ENCODE results near the gene ZNF649.

Gene ZNF649

GRCh38 chr19:51884713-51885112, 20.1 kb downstream of the ZNF649 start:
- no peak overlapping the region for H3K4me3 ChIP-seq (ENCODE audit: low read length)
- DNase-seq (ENCODE audit: low read depth): no peak
- TF ChIP-seq, protein P1, sequence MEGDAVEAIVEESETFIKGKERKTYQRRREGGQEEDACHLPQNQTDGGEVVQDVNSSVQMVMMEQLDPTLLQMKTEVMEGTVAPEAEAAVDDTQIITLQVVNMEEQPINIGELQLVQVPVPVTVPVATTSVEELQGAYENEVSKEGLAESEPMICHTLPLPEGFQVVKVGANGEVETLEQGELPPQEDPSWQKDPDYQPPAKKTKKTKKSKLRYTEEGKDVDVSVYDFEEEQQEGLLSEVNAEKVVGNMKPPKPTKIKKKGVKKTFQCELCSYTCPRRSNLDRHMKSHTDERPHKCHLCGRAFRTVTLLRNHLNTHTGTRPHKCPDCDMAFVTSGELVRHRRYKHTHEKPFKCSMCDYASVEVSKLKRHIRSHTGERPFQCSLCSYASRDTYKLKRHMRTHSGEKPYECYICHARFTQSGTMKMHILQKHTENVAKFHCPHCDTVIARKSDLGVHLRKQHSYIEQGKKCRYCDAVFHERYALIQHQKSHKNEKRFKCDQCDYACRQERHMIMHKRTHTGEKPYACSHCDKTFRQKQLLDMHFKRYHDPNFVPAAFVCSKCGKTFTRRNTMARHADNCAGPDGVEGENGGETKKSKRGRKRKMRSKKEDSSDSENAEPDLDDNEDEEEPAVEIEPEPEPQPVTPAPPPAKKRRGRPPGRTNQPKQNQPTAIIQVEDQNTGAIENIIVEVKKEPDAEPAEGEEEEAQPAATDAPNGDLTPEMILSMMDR (conservative IDR thresholded peaks at IDR 0.05; ENCODE audit: low read depth, low read length): no peak

DNA sequence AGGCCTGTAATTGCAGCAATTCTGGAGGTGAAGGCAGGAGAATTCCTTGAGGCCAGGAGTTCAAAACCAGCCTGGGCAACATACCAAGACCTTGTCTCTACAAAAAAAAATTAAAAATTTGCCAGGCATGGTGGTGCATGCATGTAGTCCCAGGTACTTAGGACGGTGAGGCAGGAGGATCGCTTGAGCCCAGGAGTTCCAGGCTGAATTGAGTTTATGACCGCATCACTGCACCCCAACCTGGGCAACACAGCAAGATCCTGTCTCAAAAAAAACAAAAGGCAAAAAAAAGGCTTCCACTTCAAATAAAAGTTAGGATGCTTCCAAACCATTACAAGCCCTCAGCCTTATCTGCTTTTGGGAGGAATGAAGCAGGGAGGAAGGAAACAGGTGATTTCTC, 22.3 kb downstream of the ZNF649 start:
- DNase-seq (ENCODE audit: low read depth): no peak
- TF ChIP-seq, protein P1 (conservative IDR thresholded peaks at IDR 0.05; ENCODE audit: low read depth, low read length): no peak
- no peak overlapping the region for H3K4me3 ChIP-seq (ENCODE audit: low read length)

GRCh38 chr19:51873097-51873496, 31.7 kb downstream of the ZNF649 start:
- TF ChIP-seq, protein P1 (conservative IDR thresholded peaks at IDR 0.05; ENCODE audit: low read depth, low read length): no peak
- DNase-seq (ENCODE audit: low read depth): no peak
- H3K4me3 ChIP-seq (ENCODE audit: low read length): no peak overlapping the region

GRCh38 chr19:51861870-51862622, 42.8 kb downstream of the ZNF649 start:
- no peak for DNase-seq (ENCODE audit: low read depth)
- TF ChIP-seq, protein P1 (conservative IDR thresholded peaks at IDR 0.05; ENCODE audit: low read depth, low read length): no peak
- H3K4me3 ChIP-seq (ENCODE audit: low read length): no peak overlapping the region
